Gastroesophageal sphincter (tissue), 4 donors: ENCODE measurements around the gene TAF1B. TPM values are rescaled to one million over a fixed set of nuclear protein-coding genes. Genes with fewer than 3 reads are reported as not detected.

Source experiments
- ATAC-seq: fragments of 150-250 bp; one replicate; pipeline ENCODE4 v1.9.1; 2016; ENCODE audit warnings: mild to moderate bottlenecking, moderate library complexity
- H3K27ac ChIP-seq, 4 donors: fragments of 200-600 bp; sonication (generic) in 3 of 4; 1 replicate in 3 of 4; 2 replicates in 1 of 4; pipeline ENCODE4 v1.5.1; 2016 to 2019
- H3K27me3 ChIP-seq: fragments of 200-600 bp; sonication (generic); one replicate; pipeline ENCODE4 v1.5.1; 2019
- H3K36me3 ChIP-seq, 2 donors: fragments of 200-600 bp; sonication (generic); one replicate each; pipeline ENCODE4 v1.5.1; 2019; ENCODE audit warnings: control low read depth in 1 of 2
- H3K4me1 ChIP-seq, 3 donors: fragments of 200-600 bp; sonication (generic); 1 replicate in 2 of 3; 2 replicates in 1 of 3; pipeline ENCODE4 v1.5.1; 2016 to 2019; ENCODE audit warnings: control low read depth in 2 of 3
- H3K4me3 ChIP-seq, 2 donors: fragments of 200-600 bp; sonication (generic); one replicate each; pipeline ENCODE4 v1.5.1; 2019; ENCODE audit warnings: mild to moderate bottlenecking in 1 of 2, moderate library complexity in 1 of 2
- H3K9me3 ChIP-seq, 3 donors: fragments of 200-600 bp; sonication (generic); one replicate each; pipeline ENCODE4 v1.5.1; 2017 to 2019; ENCODE audit warnings: control low read depth in 2 of 3
- EP300 ChIP-seq: sonication (generic); formaldehyde crosslinking; IDR thresholded peaks from one replicate; pipeline ENCODE4 v1.6.1; 2017; ENCODE audit warnings: antibody characterized with exemption, mild to moderate bottlenecking
- POLR2A ChIP-seq, 2 donors: fragments of 450-650 bp; IDR thresholded peaks; one replicate each; pipeline ENCODE4 v1.6.1; 2017; ENCODE audit warnings: antibody characterized with exemption in 2 of 2, mild to moderate bottlenecking in 2 of 2, moderate library complexity in 1 of 2
- POLR2AphosphoS5 ChIP-seq: sonication (generic); formaldehyde crosslinking; IDR thresholded peaks from one replicate; pipeline ENCODE4 v1.6.1; 2017; ENCODE audit warnings: antibody characterized with exemption
- WGBS, 2 donors: methylation state at CpG; one replicate each; pipeline ENCODE4 v1.1.5; 2018; ENCODE audit warnings: low coverage in 1 of 2; 5-methylcytosine and 5-hydroxymethylcytosine counted together
- total RNA-seq, 4 donors: library from RNA; depleted of rRNA; stranded (reverse); fragments of >200 nt; gene quantifications; one replicate each; pipeline ENCODE4 v1.1.0, GENCODE V29; 2016
- TF ChIP-seq, protein P1 (sequence below), 4 experiments: fragments of 200-600 bp in 2 of 4; fragments of 450-650 bp in 2 of 4; sonication (generic) in 1 of 4; IDR thresholded peaks; one replicate each; pipeline ENCODE4 v1.5.1; 2017 to 2019; ENCODE audit warnings: antibody characterized with exemption in 4 of 4, mild to moderate bottlenecking in 2 of 4, moderate library complexity in 2 of 4

Gene TAF1B
- total RNA-seq, 4 donors from 2014 or later, result 6.2 to 15.6 (median 8.5) TPM

DNA sequence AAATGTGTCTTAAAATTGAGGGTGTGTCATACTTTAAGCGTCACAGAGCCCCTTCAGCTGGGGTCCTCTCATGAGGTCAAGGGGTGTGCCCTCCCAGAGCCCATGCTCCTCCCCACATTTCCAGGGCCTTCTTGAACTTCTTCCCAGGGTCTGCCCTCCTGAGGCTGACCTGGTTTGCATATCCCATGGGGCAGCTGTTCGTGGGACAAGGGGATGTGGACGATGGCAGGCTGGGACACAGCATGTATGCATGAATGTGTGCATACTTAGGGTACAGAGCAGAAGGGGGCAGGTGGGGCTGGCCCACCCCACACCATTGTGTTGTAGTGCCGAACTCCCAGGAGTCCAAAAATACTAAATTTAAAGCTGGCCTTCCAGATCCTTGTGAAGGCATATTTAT is 46.2 kb upstream of the TAF1B start:
- H3K9me3 ChIP-seq, result no peaks in the 10 kb centered on the region
- no peak for TF ChIP-seq POLR2AphosphoS5
- H3K27me3 ChIP-seq, result no peaks in the 10 kb centered on the region
- WGBS, 2 donors, result 82 to 94% methylated on average over 2 of the region's 4 CpGs
- ATAC-seq, result no peak
- peaks cover 0 to 39% (median 16%) of the 10 kb centered on the region in 3 donors for H3K4me1 ChIP-seq
- no peak overlapping the region for H3K27ac ChIP-seq
- no peaks in the 10 kb centered on the region for H3K36me3 ChIP-seq
- no peak overlapping the region for H3K4me3 ChIP-seq

DNA sequence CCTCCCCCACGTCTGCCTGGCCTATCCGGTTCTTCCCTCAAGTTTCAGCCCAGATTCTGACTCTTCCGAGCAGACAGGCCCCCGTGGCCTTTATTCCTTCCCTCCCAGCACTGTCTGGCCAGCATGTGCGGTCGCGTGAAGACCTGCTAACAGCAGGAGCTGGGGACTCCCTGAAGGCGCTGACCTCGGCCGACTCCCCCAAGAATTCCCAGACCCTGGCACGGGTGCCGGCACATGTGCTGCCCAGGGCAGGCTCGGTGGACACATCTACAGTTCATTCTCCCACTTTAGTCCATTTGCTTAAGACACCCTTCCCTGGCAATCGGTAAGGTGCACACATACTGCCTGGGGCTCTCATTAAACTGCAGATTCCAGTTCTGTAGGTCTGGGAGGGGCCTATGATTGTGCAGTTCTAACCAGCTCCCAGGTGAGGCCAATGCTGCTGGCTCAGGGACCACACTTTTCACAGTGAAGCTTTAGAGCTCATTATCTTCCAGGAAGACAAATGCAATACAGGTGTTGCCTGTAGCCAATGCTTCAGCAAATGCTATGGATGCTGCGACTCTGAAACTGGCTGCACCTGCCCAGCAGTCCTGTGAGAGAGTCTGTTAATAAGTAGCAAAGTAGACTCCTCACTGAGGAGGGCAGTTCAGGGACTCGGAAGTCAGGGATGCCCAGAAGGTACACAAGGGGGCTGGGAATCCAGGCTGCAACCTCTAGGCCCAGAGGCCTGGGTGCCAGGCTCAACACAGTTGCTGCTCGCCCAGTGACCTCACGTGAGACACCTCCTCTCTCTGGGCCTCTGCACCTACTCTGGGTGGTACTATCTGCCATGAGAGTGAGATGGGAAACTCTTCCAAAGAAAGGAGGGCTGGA is 45.4 kb upstream of the TAF1B start:
- peaks cover 0 to 40% (median 16%) of the 10 kb centered on the region in 3 donors for H3K4me1 ChIP-seq
- no peak for TF ChIP-seq EP300
- H3K36me3 ChIP-seq, result no peaks in the 10 kb centered on the region
- no peak overlapping the region for H3K4me3 ChIP-seq
- H3K27ac ChIP-seq, result no peak overlapping the region
- no peak for ATAC-seq
- WGBS, 2 donors, result 67 to 89% methylated on average over 3 to 5 of the region's 18 CpGs
- H3K9me3 ChIP-seq, result no peaks in the 10 kb centered on the region
- no peaks in the 10 kb centered on the region for H3K27me3 ChIP-seq

DNA sequence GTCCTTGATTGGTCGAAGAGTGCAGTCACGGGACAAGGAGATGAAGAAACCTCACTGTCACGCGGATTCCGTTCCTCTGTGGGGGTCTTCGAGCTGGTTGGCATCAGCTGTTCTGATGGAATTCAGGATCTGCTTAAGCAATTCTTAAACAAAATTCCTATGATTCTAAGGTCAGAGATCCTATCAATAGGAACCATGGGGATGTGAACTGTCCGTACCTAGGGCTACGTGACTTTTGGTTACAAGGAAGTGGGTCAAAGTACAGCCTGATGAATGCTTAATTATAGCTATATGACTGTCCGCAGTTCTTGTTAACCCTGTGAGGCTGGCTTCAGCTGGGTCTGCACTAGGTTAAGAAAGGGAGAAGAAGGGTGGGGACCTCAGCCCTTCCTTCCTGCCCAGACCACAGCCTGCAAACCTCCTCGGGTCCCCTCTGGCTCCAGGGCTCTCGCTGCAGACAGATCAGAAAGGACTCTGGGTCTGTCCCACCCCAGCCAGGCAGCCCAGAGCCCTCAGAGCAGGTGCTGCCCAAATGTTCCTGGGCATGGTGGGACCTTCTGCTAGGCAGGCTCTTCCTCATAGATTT is 44.2 kb upstream of the TAF1B start:
- Histone ChIP-seq H3K4me3 (no peak overlapping the region), H3K4me1 (peaks cover 0 to 38% (median 16%) of the 10 kb centered on the region in 3 donors), H3K9me3 (no peaks in the 10 kb centered on the region), H3K36me3 (no peaks in the 10 kb centered on the region), H3K27me3 (no peaks in the 10 kb centered on the region), H3K27ac (no peak overlapping the region)
- no peak for ATAC-seq
- TF ChIP-seq POLR2AphosphoS5, result no peak
- TF ChIP-seq POLR2A (IDR thresholded peaks at IDR 0.05), result no peak
- no peak for TF ChIP-seq EP300
- TF ChIP-seq, protein P1, sequence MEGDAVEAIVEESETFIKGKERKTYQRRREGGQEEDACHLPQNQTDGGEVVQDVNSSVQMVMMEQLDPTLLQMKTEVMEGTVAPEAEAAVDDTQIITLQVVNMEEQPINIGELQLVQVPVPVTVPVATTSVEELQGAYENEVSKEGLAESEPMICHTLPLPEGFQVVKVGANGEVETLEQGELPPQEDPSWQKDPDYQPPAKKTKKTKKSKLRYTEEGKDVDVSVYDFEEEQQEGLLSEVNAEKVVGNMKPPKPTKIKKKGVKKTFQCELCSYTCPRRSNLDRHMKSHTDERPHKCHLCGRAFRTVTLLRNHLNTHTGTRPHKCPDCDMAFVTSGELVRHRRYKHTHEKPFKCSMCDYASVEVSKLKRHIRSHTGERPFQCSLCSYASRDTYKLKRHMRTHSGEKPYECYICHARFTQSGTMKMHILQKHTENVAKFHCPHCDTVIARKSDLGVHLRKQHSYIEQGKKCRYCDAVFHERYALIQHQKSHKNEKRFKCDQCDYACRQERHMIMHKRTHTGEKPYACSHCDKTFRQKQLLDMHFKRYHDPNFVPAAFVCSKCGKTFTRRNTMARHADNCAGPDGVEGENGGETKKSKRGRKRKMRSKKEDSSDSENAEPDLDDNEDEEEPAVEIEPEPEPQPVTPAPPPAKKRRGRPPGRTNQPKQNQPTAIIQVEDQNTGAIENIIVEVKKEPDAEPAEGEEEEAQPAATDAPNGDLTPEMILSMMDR (IDR thresholded peaks at IDR 0.05), result no peak
- WGBS, 2 donors, result 76% methylated on average over 9 of the region's 11 CpGs; no CpG with 5 or more reads in 1 of the 2 donors

DNA sequence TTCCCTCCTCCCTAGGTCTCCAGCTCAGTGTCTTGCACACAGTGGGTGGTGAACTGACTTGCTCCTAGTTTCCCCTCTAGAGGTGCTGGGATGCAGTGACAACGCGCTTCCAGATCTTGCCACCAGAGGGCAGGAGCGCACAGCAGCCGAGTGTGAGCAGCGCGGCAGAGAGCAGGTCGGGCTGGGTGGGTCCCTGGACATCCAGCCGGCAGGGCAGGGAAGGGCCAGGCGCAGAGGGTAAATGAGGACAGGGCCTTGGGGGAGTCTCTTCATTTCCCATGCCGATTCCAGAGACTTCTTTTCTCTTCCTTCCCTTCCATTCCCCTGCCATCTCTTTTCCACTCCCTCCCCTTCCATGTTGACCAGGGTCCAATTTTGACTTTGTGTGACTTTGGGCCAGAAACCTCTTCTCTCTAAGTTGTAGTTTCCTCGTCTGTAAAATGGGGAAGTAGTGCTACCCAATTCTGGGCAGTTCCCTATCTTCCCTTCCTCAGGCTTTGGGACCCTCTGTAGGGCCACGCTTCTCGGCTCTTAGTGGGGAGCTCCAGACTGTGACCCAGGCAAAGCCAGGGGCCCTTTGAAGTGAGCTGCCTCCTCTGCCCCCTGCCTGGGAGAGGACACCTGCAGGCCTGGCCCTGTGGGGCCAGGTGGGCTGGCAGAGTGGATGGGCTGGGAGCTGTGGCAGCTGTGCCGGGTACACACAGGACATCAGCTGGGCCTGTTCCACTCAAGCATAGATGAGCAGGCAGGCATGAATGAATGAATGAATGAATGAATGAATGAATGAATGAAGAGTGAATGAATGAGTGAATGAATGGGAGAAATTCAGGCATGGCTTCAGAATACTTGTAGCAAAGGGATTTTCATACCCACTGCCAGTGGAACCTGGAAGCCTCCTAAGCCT is 43.3 kb upstream of the TAF1B start:
- Histone ChIP-seq H3K9me3 (no peaks in the 10 kb centered on the region), H3K36me3 (no peaks in the 10 kb centered on the region), H3K27ac (peak overlapping the region in 1 of 4 donors; percentile 74), H3K27me3 (no peaks in the 10 kb centered on the region), H3K4me3 (no peak overlapping the region), H3K4me1 (peaks cover 0 to 38% (median 16%) of the 10 kb centered on the region in 3 donors)
- peak; percentile 81 for ATAC-seq
- WGBS, 2 donors, result 0% methylated on average over 2 to 9 of the region's 14 CpGs
- TF ChIP-seq, protein P1 (IDR thresholded peaks at IDR 0.05), result peak in 3 of 4 experiments; percentile 91 to 98 (median 93)
- no peak for TF ChIP-seq POLR2AphosphoS5

DNA sequence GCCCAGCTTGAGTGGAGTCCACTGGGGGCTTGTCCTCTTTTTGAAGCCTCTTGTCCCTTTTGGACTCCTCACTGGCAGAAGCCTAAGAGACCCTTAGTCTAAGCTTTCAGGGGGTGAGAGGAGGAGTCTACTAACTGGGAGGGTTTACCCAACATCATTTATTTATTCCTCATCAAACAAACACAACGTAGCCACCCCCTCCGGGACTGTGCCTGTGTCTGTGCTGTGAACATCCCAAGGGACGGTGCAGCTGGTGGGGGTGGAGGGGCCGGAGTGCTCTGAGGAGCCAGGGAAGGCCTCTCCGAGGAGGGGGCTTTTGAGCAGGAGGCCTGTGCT is 42.7 kb upstream of the TAF1B start:
- no peak overlapping the region for H3K4me3 ChIP-seq
- 66% methylated on average over 2 of the region's 5 CpGs; no CpG with 5 or more reads in 1 of the 2 donors for WGBS, 2 donors
- no peaks in the 10 kb centered on the region for H3K36me3 ChIP-seq
- H3K9me3 ChIP-seq, result no peaks in the 10 kb centered on the region
- TF ChIP-seq EP300, result no peak
- TF ChIP-seq POLR2AphosphoS5, result no peak
- TF ChIP-seq, protein P1 (IDR thresholded peaks at IDR 0.05), result no peak
- TF ChIP-seq POLR2A (IDR thresholded peaks at IDR 0.05), result no peak
- H3K4me1 ChIP-seq, result peaks cover 0 to 44% (median 16%) of the 10 kb centered on the region in 3 donors
- ATAC-seq, result no peak
- peak overlapping the region in 3 of 4 donors; percentile 60 to 74 (median 62) for H3K27ac ChIP-seq
- H3K27me3 ChIP-seq, result no peaks in the 10 kb centered on the region
